Cardiac fibroblast (primary cell): Measurements from ENCODE around the gene SCT.

Experiments used
- DNase-seq, 2 donors: peaks; one replicate each; pipeline versions ENCODE4 v3.0.0 to v3.0.0-alpha.2; 2010; ENCODE audit warnings: low read depth in 2 of 2
- H3K4me3 ChIP-seq, 2 donors: replicated peaks in 1 of 2; 1 replicate in 1 of 2; 2 replicates in 1 of 2; pipeline ENCODE4 v1.5.1; 2011; ENCODE audit warnings: low read depth in 2 of 2, low read length in 2 of 2, mild to moderate bottlenecking in 2 of 2, moderate library complexity in 1 of 2
- TF ChIP-seq, protein P1 (sequence below): IDR thresholded peaks from one replicate; pipeline ENCODE4 v1.5.1; 2011; ENCODE audit warnings: low read depth, mild to moderate bottlenecking, low read length, inconsistent platforms

SCT gene

DNA sequence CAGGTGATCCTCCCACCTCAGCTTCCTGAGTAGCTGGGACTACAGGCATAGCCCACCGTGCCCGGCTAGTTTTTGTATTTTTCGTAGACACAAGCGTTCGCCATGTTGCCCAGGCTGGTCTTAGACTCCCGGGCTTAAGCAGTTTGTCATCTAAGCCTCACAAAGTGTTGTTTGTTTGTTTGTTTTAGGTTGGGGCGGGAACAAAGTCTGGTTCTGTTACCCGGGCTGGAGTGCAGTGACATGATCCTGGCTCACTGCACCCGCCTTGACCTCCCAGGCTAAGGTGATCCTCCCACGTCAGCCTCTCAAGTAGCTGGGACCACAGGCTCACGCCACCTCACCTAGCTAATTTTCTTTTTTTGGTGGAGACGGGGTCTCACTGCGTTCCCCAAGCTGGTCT, 23.8 kb downstream of the SCT start:
- TF ChIP-seq, protein P1, sequence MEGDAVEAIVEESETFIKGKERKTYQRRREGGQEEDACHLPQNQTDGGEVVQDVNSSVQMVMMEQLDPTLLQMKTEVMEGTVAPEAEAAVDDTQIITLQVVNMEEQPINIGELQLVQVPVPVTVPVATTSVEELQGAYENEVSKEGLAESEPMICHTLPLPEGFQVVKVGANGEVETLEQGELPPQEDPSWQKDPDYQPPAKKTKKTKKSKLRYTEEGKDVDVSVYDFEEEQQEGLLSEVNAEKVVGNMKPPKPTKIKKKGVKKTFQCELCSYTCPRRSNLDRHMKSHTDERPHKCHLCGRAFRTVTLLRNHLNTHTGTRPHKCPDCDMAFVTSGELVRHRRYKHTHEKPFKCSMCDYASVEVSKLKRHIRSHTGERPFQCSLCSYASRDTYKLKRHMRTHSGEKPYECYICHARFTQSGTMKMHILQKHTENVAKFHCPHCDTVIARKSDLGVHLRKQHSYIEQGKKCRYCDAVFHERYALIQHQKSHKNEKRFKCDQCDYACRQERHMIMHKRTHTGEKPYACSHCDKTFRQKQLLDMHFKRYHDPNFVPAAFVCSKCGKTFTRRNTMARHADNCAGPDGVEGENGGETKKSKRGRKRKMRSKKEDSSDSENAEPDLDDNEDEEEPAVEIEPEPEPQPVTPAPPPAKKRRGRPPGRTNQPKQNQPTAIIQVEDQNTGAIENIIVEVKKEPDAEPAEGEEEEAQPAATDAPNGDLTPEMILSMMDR, result no peak
- no peak overlapping the region for H3K4me3 ChIP-seq
- DNase-seq, result no peak

DNA sequence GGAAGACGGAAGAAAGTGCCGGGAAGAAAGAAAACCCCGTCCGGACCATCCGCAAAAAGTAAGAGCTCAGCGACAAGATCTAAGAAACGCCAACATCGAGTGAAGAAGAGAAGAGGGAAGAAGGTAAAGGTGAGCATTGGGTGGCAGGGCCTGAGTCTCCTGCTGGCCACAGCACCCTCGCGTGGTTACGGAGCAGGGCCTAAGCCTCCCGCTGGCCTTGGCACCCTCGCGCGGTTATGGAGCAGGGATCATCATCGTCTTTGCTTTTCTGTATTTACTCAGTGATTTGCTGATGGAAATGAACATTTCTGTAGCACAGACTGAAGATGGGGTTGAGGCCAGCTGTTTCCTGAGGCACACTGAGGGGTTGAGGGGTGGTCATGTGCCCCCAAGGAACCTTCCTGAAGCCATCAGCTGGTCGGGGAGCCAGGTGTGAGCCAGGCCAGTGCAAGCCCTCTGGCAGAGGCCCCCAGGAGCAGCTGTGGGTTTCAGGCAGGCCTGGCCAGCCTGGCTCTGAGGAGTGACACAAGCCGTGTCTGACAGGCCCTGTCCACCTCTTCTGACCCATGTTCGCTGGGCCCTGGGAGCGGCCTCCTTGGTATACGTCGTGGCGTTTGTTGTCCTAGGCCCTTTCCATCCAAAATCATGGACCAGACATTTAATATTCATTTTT, 25.3 kb downstream of the SCT start:
- H3K4me3 ChIP-seq, result no peak overlapping the region
- TF ChIP-seq, protein P1, result no peak
- DNase-seq, result no peak

DNA sequence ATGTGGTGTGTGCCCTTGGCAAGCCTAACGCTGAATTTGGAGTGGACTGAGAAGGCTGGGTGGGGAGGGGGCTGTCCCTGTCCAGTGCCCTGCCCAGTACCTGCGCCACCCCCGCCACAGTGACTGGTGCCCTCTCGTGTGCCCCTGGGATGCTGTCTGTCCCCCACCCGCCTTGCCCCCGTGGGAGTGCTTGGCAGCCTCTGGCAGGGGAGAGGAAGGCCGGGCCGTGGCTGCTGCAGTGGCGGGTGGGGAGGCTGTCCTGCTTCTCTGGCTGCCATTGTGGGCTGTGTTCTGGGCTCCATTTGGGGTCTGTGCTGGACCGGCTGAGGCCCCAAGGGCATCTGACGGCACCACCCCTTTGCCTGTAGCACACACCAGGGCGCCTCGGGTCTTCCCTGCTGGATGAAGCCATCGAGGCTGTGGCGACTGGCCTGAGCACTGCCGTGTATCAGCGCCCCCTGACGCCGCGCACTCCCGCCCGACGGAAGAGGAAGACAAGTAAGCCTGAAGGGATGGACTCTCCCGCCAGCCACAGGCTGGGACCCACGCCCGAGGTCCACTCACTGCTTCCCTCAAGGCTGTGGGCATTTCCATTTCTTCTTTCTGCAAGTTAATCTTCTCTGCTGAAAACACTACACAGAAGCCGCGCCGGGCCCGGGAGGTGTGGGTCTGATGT, 28.8 kb downstream of the SCT start:
- TF ChIP-seq, protein P1, result no peak
- no peak overlapping the region for H3K4me3 ChIP-seq
- DNase-seq, result no peak

DNA sequence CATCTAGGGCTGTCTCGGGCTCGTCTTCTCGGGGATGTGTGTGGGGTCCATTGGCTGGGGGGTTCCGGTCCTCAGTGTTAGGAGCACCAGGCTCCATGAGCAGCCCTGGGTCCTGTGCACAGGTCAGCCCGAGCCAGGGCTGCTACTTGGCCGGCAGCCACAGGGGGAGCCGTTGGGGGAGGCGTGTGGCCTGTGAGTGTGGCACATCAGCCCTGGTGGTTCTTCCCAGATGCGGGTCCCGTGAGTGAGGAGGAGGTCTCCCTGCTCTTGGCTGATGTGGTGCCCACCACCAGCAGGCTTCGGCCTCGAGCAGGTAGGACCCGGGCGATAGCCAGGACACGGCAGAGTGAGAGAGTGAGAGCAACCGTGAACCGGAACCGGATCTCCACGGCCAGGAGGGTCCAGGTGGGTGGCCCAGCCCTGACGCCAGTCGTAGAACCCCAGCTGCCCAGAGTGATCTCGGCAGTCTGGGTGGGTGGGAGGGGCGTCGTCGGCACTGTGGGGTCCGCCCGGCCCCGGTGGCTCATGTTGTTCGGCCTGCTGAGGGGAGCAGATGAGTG, 29.7 kb downstream of the SCT start:
- no peak for DNase-seq
- TF ChIP-seq, protein P1, result peak; percentile 5
- H3K4me3 ChIP-seq, result no peak overlapping the region

DNA sequence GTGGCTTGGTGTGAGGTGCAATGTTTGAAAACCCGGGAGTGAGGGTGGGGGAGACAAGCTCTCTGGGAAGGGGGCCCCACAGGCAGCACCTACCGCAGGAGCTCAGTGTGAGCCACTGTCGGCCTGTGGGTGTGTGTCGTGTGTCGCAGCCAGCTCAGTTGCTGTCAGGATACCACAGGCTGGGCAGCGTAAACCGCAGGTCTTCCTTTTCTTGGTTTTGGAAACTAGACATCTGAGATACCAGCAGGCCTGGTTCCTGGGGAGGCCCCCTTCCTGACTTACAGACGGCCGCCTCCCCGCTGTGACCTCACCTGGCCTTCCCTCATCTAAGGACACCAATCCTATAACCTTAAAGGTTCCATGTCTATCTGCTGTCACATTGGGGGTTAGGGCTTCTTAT, 30.6 kb downstream of the SCT start:
- no peak overlapping the region for H3K4me3 ChIP-seq
- TF ChIP-seq, protein P1, result no peak
- DNase-seq, result no peak

DNA sequence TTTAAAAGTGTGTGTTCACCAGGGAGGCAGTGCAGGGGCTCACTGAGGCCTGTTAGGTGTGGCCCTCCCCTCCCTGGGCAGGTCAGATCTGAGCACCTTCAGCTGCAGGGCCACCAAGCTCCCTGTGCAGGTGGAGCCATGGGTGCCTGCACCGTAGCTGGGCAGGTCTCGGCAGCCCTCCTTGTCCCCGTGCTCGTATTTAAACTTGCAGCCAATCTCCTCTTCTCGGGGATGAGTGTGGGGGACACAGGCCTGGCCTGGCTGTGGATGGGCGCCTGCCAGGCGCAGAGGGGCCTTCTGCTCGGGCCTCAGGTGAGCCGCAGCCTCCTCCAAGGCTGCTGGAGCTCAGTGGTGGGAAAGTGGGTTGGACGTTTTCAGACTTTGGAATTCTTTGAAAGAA, 31.6 kb downstream of the SCT start:
- TF ChIP-seq, protein P1, result no peak
- no peak overlapping the region for H3K4me3 ChIP-seq
- DNase-seq, result no peak
